Measurements from ENCODE around the gene CHMP4A.

CHMP4A gene

GRCh38 chr14:24177041-24177825 is 36.1 kb downstream of the CHMP4A start:
- no peak for DNase-seq

- no peak for DNase-seq
These were observed 36.7 kb downstream of the CHMP4A start for GRCh38 chr14:24176599-24176998.

- DNase-seq, result no peak
These were observed 40.4 kb downstream of the CHMP4A start for GRCh38 chr14:24172871-24173281.

- DNase-seq, result no peak
These were observed 40.9 kb downstream of the CHMP4A start for GRCh38 chr14:24172261-24172860.

GRCh38 chr14:24171422-24172260 is 41.6 kb downstream of the CHMP4A start, which contains the start of gene REC8:
Gene REC8, plus strand, starts transcription at chr14:24172080. Its CDS starts 473 bp downstream, at chr14:24172553.
- DNase-seq, result peak; percentile 88 to 89

- DNase-seq, result no peak
These were observed 45.7 kb downstream of the CHMP4A start for GRCh38 chr14:24167469-24168114.

- DNase-seq, result no peak
These were observed 47.5 kb downstream of the CHMP4A start for GRCh38 chr14:24165785-24166184.

- DNase-seq, result no peak
These were observed 48.7 kb downstream of the CHMP4A start for GRCh38 chr14:24164518-24164991.

- DNase-seq, result no peak
These were observed 51.2 kb downstream of the CHMP4A start for GRCh38 chr14:24162093-24162492.

GRCh38 chr14:24160850-24161804 is 52.2 kb downstream of the CHMP4A start, which contains the start of gene IRF9:
Gene IRF9, plus strand, starts transcription at chr14:24161265. Its CDS starts 880 bp downstream, at chr14:24162145.
- peak; percentile 94 to 97 for DNase-seq

GRCh38 chr14:24160499-24160849 is 52.8 kb downstream of the CHMP4A start:
- no peak for DNase-seq

GRCh38 chr14:24159777-24160498 is 53.4 kb downstream of the CHMP4A start:
- DNase-seq, result no peak

Measured in SHP77 (cell line).